Endothelial cell of umbilical vein (primary cell): ENCODE results near the gene OR5L1. TPM values are rescaled to one million over a fixed set of nuclear protein-coding genes. Genes with fewer than 3 reads are reported as not detected.

Experiments
- BruUV-seq: library from RNA; stranded (reverse); fragments of 400-500 nt; replicated peaks from 2 replicates; lab custom pipeline; 2021; lab: Mats Ljungman, UMichigan
- CTCF ChIA-PET: fragments of 300-600, 350-600 bp; sonication (Branson Sonifier 250); formaldehyde crosslinking; loops from one replicate; lab custom pipeline; 2021; ENCODE audit warnings: antibody characterized with exemption, inconsistent platforms; lab: Charles Lee
- POLR2A ChIA-PET: fragments of 300-600, 350-600 bp; sonication (Branson Sonifier 250); formaldehyde crosslinking; loops from one replicate; lab custom pipeline; 2021; ENCODE audit warnings: antibody characterized with exemption, inconsistent platforms; lab: Charles Lee
- DNase-seq: peaks from one replicate; pipeline ENCODE4 v3.0.0-alpha.2; 2011; ENCODE audit warnings: low read depth, low spot score
- FAIRE-seq: peaks from 2 replicates; lab custom pipeline; 2011; peaks lifted over from hg19 to GRCh38; lab: Jason Lieb, UNC
- H2AFZ ChIP-seq: 2 replicates; pipeline ENCODE4 v1.6.0; 2012; ENCODE audit warnings: low read depth, low read length, control low read depth, inconsistent platforms
- H3K27ac ChIP-seq: 2 replicates; pipeline ENCODE4 v1.5.1; 2011; ENCODE audit warnings: low read depth, mild to moderate bottlenecking, control low read depth, low read length, moderate library complexity; ENCODE audit not compliant: insufficient read depth
- H3K27me3 ChIP-seq, 2 experiments: 2 replicates each; pipeline versions ENCODE4 v1.6.0 to v1.6.1; 2011; ENCODE audit warnings: low read length in 2 of 2, mixed read lengths in 1 of 2; ENCODE audit not compliant: control insufficient read depth in 2 of 2, insufficient read depth in 2 of 2
- H3K36me3 ChIP-seq, 2 experiments: 2 replicates in 1 of 2; 3 replicates in 1 of 2; pipeline ENCODE4 v1.5.1; 2011; ENCODE audit warnings: low read length in 2 of 2, mild to moderate bottlenecking in 1 of 2, moderate library complexity in 1 of 2; ENCODE audit not compliant: control insufficient read depth in 2 of 2, insufficient read depth in 2 of 2; ENCODE audit errors: extremely low read depth in 1 of 2
- H3K4me1 ChIP-seq: 3 replicates; pipeline ENCODE4 v1.5.1; 2011; ENCODE audit warnings: mild to moderate bottlenecking, low read length; ENCODE audit not compliant: control insufficient read depth, insufficient read depth; ENCODE audit errors: extremely low read depth
- H3K4me2 ChIP-seq: 2 replicates; pipeline ENCODE4 v1.6.1; 2011; ENCODE audit warnings: low read length, control low read depth, mixed read lengths; ENCODE audit not compliant: insufficient read depth
- H3K4me3 ChIP-seq, 3 experiments: fragments of 200-600 bp in 1 of 3; sonication (generic), shearing (Covaris generic) in 1 of 3; replicated peaks in 1 of 3; 2 replicates each; pipeline ENCODE4 v1.5.1; 2011 to 2016; ENCODE audit warnings: control low read depth in 3 of 3, low read length in 3 of 3, mild to moderate bottlenecking in 2 of 3, inconsistent platforms in 1 of 3, low read depth in 1 of 3, moderate library complexity in 1 of 3; ENCODE audit not compliant: insufficient read depth in 1 of 3
- H3K79me2 ChIP-seq: 2 replicates; pipeline ENCODE4 v1.6.0; 2012; ENCODE audit warnings: low read length, inconsistent platforms; ENCODE audit not compliant: control insufficient read depth, insufficient read depth
- H3K9ac ChIP-seq: replicated peaks from 2 replicates; pipeline ENCODE3; 2011; ENCODE audit warnings: low read length, control low read depth; ENCODE audit not compliant: insufficient read depth; ENCODE audit errors: extremely low read depth
- H3K9me1 ChIP-seq: replicated peaks from 3 replicates; pipeline ENCODE4 v1.6.0; 2011; ENCODE audit warnings: mild to moderate bottlenecking, low read length; ENCODE audit not compliant: control insufficient read depth, insufficient read depth; ENCODE audit errors: extremely low read depth
- H3K9me3 ChIP-seq: replicated peaks from 2 replicates; pipeline ENCODE4 v1.5.1; 2012; ENCODE audit warnings: low read length, inconsistent platforms; ENCODE audit not compliant: control insufficient read depth, insufficient read depth
- H4K20me1 ChIP-seq: replicated peaks from 2 replicates; pipeline ENCODE3; 2011; ENCODE audit warnings: mild to moderate bottlenecking, low read length; ENCODE audit not compliant: control insufficient read depth, insufficient read depth; ENCODE audit errors: extremely low read depth
- CTCF ChIP-seq, 2 donors: IDR thresholded peaks; 1 replicate in 1 of 2; 2 replicates in 1 of 2; pipeline ENCODE4 v1.5.1; 2011; ENCODE audit warnings: low read length in 2 of 2, mild to moderate bottlenecking in 2 of 2, moderate library complexity in 2 of 2, control low read depth in 1 of 2, inconsistent platforms in 1 of 2, low read depth in 1 of 2; ENCODE audit not compliant: insufficient read depth in 1 of 2; ENCODE audit errors: extremely low read depth in 1 of 2
- EZH2 ChIP-seq: IDR thresholded peaks from 2 replicates; pipeline ENCODE4 v1.6.1; 2012; ENCODE audit warnings: borderline replicate concordance, low read depth, mild to moderate bottlenecking, moderate library complexity, low read length, inconsistent platforms; ENCODE audit not compliant: severe bottlenecking
- FOS ChIP-seq: IDR thresholded peaks from 2 replicates; pipeline ENCODE4 v1.6.1; 2011; ENCODE audit warnings: mild to moderate bottlenecking, low read length, moderate library complexity, borderline replicate concordance; ENCODE audit not compliant: insufficient read depth
- GATA2 ChIP-seq: IDR thresholded peaks from 2 replicates; pipeline ENCODE4 v1.7.0; 2011; ENCODE audit warnings: low read depth, mild to moderate bottlenecking, moderate library complexity, mixed read lengths, low read length; ENCODE audit not compliant: insufficient read length, insufficient read depth
- JUN ChIP-seq: IDR thresholded peaks from 2 replicates; pipeline ENCODE4 v1.6.1; 2011; ENCODE audit warnings: borderline replicate concordance, low read depth; ENCODE audit not compliant: insufficient read length, insufficient read depth
- MAX ChIP-seq: IDR thresholded peaks from 2 replicates; pipeline ENCODE4 v1.6.1; 2011; ENCODE audit not compliant: insufficient read depth, insufficient read length
- MYC ChIP-seq: IDR thresholded peaks from one replicate; pipeline ENCODE4 v1.6.1; 2011; ENCODE audit warnings: mild to moderate bottlenecking, low read depth, low read length
- POLR2A ChIP-seq: IDR thresholded peaks from 2 replicates; pipeline ENCODE4 v1.6.1; 2012; ENCODE audit warnings: low read depth, mild to moderate bottlenecking, control low read depth, low read length
- POLR2AphosphoS5 ChIP-seq: IDR thresholded peaks from 2 replicates; pipeline ENCODE4 v1.6.1; 2012; ENCODE audit warnings: low read depth, mild to moderate bottlenecking, control low read depth, low read length, moderate library complexity; ENCODE audit not compliant: insufficient read depth
- dilution Hi-C: fragments of 300-500 bp; cut with MboI; formaldehyde crosslinking; loops from one replicate; pipeline ENCODE4 v1.15.0; 2019; ENCODE audit warnings: low sequenced_read_pairs; ENCODE audit not compliant: extremely low pct_ligation_motif_present
- intact Hi-C: fragments of 100-400 bp; cut with micrococcal nuclease; formaldehyde crosslinking; loops from one replicate; pipeline ENCODE4 v1.10.0; 2022
- polyA plus RNA-seq, 4 experiments: library from polyadenylated mRNA; depleted of rRNA in 3 of 4; stranded (reverse) in 3 of 4; unstranded in 1 of 4; fragments of >200 nt; gene quantifications; 2 replicates each; pipeline versions ENCODE4 v1.2.1 to v1.2.3, GENCODE V29; 2011 to 2012; ENCODE audit warnings: missing spikeins in 1 of 4
- total RNA-seq: library from RNA; stranded (reverse); gene quantifications from 2 replicates; pipeline ENCODE4 v1.2.3, GENCODE V29; 2021

The OR5L1 gene
- total and polyA plus RNA-seq, 2 donors (not counting 3 experiments of a cell fraction or from before 2014, with no cell fraction given), result not detected

- CTCF ChIA-PET, result no interaction called here
- FAIRE-seq, result no peak
- dilution Hi-C loops, result no loop called here
These were observed 38.0 kb upstream of the OR5L1 start, which contains the start of gene OR5D13 for GRCh38 chr11:55773138-55773537. OR5D13 (plus strand) TSS chr11:55773438; CDS start chr11:55773438, 0 bp downstream.

More at GRCh38 chr11:55773138-55773537, 38.0 kb upstream of the OR5L1 start, which contains the start of gene OR5D13:
- POLR2A ChIA-PET, result no interaction called here
- H3K36me3 ChIP-seq, result no peaks in the 10 kb centered on the region
- H3K4me2 ChIP-seq, result no peak within 1 kb of the TSS
- no peaks in the 10 kb centered on the region for H4K20me1 ChIP-seq
- no peaks in the 10 kb centered on the region for H3K79me2 ChIP-seq
- no peak for DNase-seq
- peaks cover 2% of the 10 kb centered on the region for H3K9me3 ChIP-seq
- H3K4me1 ChIP-seq, result no peaks in the 10 kb centered on the region
- intact Hi-C loops, result no loop called here
- H3K9ac ChIP-seq, result no peak within 1 kb of the TSS
- H2AFZ ChIP-seq, result no peak within 1 kb of the TSS
- H3K27me3 ChIP-seq, result no peaks in the 10 kb centered on the region
- H3K27ac ChIP-seq, result no peak within 1 kb of the TSS
- H3K9me1 ChIP-seq, result no peaks in the 10 kb centered on the region
- H3K4me3 ChIP-seq, result no peak within 1 kb of the TSS
- TF ChIP-seq MYC (no peak), MAX (no peak), EZH2 (no peak), CTCF (IDR thresholded peaks at IDR 0.05; ENCODE audit: extremely low read depth in 1 of 2, insufficient read depth in 1 of 2, low read depth in 1 of 2, low read length in 2 of 2) (no peak), JUN (no peak), POLR2A (no peak), GATA2 (no peak), FOS (no peak), POLR2AphosphoS5 (no peak)
- BruUV-seq, result no TSS peak
